Stimulated activated CD4-positive, alpha-beta T cell treated with anti-CD3 and anti-CD28 coated beads, Interleukin-12 subunit alpha, Interleukin-12 subunit beta, amount 100 ng/mL, for 24 hours (primary cell): ENCODE measurements around the gene TLE2.

Experiments
- DNase-seq, 2 experiments: peaks; one replicate each; pipeline ENCODE4 v3.0.0-alpha.2; 2020; ENCODE audit warnings: low read depth in 2 of 2

The TLE2 gene

DNA sequence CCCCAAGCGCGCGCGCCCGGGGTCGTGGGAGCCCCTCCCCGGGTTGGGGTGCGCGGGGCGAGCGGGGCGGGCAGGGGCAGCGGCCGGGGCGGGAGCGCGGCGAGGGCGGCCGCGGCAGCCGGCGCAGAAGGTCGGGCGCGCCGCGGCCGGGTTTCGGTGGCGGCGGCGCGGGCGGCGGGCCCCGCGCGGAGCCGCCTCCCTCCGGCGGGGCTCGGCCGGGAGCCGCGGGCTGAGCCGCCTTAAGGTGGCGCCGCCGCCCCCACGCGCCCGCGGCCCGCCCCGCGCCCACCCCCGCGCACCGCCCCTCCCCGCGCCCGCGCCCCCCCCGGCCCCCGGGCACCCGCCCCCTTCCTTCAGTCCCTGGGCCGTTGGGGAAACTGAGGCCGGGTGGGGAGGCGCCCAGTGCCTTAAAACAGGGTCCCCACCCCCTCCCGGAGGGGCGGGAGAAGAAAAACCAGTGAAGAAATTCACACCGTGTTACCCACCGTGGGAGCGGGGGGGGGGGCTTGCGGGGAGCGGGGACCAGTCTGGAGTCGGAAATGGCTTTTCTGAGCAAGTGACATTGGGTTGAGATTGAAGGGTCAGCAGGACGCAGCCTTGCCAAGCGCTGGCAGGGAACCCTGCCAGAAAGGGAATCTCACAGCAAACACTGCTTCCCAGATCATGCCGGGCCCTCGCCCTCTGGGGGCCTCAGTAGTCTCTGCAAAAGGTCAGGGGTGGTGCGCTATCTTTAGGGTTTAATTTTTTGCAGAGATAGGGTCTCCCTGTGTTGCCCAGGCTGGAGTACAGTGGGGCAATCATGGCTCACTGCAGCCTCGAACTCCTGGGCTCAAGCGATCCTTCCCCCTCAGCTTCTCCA lies at the start of gene TLE2:
TLE2 (minus strand) TSS at position 216 of the 859 bp plus-strand sequence. CDS start 376 bp downstream, outside the sequence.
- no peak for DNase-seq

DNA sequence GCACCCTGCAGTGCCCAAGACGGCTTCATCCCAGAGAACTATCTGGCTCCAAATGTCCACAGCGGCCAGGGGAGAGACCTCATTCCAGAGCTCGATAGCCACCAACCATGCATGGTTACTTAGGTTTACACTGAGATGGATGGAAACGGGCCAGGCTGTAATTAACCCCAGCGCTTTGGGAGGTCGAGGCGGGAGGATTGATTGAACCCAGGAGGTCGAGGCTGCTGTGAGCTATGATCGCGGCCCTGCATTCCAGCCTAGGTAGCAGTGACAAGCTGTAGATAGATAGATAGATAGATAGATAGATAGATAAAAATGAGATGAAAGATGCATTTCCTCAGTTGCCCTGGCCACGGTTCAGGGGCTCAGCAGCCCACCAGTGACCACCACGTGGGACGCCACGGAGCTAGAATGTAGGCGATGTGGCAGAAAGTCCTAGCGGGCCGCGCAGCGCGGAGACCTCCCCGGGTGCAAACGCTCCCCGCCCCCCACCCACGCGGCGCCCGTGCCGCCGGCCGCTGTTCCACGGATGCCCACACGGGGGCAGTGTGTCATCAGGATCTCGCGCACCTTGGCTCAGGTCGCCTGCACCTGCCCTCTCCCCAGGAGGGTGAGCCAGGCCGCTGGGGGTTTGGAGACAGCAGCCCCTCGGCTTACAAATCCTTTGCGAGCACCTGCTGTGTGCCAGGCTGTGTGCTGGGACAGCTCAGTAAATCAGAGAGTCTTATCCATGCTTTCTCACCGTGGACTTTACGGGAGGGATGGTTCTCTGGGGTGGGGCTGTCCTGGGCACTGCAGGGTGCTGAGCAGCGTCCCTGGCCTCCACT lies 46.7 kb upstream of the TLE2 start:
- DNase-seq = peak; percentile 59 to 64

DNA sequence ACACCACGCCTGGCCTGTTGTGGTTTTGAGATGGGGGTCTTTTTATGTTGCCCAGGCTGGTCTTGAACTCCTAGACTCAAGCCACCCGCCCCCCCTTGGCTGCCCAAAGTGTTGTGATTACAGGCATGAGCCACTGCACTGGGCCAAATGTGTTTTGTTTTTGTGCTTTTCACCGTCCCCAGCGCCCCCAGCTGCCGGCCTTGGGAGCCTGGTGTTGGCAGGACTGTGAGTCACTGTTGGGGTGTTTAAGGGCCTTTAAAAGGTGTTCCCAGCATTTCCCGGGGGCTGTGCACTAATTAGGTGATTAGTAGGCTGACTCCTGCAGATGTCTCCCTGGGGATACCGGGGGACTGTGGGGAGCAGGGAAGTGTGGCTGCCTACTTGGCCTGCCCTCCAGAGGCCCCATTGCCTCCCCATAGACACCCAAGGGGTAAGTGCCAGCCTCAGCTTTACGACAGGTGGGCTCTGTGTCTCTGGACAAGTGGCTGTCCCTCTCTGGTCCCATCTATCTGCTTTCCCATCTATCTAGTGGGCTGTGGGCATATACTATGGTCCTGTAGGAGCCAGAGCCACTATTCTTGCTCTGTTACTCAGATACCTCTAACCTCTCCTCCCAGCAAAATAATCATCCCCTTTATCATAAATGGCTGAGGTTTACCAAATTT lies 45.0 kb upstream of the TLE2 start:
- DNase-seq = no peak

DNA sequence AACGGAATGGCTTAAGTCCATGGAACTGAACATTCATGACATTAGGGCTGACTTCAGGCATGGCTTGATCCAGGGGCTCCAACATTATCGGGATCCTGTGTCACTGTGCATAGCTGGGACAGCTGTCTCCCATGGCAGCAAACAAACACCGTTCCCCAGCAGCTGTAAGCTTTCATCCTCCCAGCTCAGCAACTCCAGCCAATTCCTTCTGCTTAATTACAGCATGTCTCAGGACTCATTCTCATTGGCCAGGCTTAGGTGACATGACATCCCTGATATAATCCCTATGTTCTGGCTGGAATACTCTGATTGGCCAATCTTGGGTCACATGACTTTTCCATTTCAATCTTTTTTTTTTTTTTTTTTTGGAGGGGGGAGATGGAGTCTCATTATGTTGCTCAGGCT lies 44.1 kb upstream of the TLE2 start:
- no peak for DNase-seq

DNA sequence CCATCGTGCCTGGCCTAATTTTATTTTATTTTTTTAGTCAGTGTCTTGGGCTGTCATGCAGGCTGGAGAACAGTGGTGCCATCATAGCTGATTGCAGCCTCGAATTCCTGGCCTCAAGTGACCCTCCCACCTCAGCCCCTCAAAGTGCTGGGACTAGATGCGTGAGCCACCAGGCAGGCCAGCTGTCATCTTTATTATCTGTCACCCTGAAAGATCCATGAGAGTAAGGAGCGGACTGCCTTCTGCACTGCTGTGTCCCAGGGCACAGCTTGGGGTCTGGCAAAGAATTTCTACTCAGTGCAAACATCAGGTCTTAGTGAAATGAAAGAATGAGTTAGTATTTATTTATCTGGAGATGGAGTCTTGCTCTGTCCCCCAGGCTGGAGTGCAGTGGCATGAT lies 42.7 kb upstream of the TLE2 start:
- no peak for DNase-seq

DNA sequence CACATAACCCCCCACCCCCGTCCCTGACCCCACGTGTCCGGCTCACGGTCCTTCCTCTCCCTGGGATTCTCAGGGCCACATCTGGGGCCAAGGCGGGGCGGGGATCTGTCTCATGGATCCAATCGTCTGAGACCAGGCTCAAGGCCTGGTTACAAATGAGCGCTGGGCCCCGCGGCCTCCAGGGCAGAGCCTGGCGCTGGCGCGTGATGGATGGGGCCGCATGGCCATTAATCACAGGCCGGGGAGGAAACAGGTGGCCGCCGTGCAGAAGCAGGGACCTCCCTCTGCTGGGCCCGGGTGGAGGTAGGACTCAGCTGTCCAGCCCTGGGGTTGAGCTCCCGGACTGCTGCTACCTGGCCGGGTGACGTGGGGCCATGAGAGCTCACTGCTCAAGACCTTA lies 39.0 kb upstream of the TLE2 start:
- DNase-seq = no peak

DNA sequence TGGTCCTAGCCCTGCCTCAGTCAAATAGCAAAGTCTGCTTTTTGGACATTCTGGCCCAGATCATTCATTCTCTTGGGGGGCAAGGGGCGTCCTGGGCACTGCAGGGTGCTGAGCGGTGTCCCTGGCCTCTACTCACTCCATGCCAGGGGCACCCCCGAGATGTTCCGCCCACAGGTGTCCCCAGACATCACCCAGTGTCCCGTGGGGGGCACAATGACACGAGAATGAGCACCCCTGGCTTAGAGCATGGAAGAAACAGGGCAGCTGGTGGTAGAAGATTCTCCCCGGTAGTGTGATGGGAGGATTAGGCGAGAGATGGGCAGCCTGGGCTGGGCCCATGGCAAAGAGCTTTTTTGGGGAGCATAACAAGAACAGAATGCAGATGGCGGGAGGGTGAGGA lies 38.5 kb upstream of the TLE2 start:
- DNase-seq = no peak

DNA sequence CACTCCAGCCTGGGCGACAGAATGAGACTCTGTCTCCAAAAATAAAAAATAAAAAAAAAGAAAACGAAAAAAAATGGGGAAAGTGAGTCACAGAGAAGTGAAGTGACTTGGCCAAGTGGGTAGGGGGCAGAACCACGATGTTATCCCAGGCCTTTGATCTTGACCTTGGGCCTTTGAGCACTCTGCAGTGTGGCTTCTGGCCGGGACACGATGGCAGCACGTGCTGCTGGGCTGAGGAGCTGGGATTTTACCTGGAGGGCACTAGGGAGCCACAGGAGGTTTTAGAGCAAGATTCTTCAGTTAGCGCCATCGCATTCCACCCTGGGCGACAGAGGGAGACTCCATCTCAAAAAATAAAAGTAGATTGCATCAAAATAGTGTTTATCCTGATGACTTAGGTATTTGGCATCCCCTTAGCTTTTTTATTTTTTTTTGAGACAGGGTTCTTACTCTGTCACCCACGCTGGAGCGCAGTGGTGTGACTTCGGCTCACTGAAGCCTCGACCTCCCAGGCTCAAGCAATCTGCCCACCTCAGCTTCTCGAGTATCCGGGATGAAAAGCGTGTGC lies 37.5 kb upstream of the TLE2 start:
- no peak for DNase-seq

DNA sequence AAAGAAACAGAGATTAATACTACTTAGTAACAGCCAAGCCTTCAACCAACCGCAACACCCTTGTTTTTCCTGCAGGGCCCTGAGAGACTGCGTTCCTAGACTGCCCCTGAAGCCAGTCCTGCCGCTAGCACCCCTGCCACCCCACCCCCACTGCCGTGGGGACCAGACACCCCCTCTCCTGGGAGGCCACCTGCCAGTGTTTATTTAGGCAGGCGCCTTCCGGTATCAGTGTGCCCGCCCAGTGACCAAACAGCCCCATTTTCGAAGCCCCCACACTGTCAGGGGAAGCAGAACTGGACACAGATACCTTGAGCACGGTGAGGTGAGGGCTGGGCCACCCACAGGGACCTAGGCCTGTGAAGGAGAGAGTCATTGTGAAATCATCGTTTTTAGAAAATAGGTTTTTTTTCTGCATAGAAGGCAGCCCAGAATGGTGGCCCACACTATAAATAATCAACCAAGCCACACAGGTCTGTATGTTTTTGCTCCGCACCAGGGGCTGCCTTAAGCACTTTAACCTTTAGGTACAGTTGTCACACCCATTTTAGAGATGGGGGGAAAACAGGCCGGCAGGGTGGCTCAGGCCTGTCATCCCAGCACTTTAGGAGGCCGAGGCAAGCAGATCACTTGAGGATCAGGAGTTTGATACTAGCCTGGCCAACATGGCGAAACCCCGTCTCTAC lies 36.7 kb upstream of the TLE2 start:
- DNase-seq = no peak

DNA sequence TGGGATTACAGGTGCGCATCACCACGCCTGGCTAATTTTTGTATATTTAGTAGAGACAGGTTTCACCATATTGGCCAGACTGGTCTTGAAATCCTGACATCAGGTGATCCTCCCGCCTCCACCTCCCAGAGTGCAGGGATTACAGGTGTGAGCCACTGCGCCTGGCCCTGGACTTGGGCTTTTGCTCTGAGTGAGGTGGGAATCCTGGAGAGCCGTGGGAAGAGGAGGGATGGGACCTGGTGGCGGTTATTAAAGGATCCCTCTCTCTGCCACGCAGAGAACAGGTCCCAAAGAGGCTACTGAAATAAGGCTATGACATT lies 34.9 kb upstream of the TLE2 start:
- DNase-seq = no peak

DNA sequence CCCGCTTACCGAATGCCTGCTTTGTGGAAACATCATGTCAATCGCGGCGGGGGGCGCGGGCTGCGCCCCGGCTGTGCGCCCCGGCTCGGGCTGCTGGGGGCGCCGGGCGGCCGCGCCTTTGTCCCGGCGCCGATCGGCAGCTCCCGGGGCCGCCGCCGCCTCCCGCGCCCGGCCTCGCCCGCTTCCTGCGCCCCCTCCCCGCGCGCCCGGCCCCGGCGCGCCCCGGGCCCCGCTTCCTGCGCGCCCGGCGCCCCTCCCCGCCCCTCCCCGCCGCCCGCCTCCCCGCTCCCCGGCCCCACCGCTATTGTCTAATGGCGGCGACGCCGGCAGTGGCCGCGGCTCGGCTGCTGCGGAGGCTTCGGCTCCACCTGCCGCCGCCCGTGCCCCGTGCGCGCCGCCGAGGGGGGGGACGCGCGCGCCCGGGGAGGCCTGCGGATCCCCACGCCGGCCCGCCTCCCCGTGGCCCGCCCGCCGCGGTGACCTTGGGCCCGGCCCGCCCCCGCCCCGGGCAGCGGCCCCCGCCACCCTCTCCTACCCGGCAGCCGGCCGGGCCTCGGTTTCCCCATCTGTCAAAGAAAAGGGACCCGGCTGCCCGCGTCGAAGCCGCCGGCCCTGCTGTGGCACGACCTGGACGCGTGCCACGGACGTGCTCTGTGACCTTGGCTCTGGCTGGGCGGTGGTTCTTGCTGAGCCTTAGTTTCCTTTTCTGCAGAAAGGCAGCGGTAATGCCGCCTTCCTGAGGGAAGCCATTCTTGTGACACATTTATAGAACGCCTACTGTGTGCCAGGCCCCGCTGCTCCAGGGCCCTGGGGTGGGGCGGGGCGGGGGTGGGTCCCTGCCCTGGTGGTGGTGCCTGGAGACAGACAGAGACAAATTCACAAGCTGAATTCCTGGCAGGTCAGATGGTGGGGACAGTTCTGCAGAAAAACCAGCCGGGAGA lies 33.4 kb upstream of the TLE2 start, which contains the start of gene TLE5:
TLE5 (minus strand) TSS at position 331 of the 941 bp plus-strand sequence; CDS start at position 36, 295 bp downstream.
- peak; percentile 40 to 45 for DNase-seq

DNA sequence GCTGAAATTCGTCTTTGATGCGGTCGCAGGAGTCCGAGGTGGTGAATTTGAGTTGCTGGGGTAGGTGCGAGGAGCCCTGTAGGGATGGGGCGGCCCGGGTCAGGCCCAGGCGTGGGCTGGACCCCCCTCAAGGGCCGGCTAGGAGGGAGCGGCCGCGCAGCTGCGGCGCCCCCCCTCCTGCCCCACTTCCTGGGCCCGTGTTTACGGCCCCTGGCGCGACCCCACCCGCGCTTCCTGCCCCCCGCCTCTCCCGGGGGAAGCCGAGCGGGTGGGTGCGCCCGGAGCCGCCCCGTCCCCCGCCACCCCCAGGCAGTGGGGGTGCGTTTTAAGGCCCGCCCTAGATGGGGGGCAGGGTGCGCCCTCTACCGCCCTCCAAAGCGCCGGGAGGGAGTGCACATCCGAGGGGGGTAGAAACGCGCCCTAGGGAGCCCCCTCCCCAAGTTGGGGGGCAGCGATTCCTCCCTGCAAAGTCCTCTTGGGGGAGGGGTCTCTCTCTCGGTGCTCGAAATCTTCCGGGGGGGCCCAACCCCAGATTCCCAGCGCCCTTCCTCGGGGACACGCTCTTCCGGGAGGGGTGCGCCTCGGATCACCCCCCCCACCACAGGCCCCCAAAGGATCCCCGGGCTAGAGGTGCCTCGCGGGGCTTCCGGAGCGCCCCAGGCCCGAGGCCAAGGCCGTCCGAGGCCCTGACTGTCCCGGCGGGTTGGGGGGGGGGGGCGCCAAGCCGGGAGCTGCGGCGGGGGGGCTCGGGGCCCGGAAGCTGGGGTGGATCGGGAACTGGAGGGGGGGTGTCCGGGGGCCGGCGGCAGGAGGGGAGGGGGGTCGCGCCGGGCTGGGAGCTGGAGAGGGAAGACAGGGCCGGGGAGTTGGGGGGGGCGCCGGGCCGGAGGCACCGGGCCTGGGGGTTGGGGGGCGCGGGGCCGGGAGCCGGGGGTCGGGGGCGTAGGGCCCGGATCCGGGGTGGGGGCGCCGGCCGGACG lies 32.4 kb upstream of the TLE2 start:
- peak; percentile 21 to 29 for DNase-seq

DNA sequence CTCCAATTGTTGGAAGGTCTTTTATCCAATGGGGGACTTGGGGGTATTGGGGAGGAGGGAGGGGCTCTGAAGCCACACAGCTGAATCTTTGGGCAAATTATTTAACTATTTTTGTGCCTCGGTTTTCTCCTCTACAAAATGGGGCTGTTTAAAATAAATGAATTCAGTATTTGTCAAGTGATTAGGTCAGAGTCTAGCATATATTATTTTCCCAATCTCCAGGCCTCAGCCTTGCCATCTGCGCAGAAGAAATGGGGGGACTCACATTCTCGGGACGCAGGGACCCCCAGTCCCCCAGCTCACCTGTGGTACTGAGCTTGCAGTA lies 31.7 kb upstream of the TLE2 start:
- no peak for DNase-seq

DNA sequence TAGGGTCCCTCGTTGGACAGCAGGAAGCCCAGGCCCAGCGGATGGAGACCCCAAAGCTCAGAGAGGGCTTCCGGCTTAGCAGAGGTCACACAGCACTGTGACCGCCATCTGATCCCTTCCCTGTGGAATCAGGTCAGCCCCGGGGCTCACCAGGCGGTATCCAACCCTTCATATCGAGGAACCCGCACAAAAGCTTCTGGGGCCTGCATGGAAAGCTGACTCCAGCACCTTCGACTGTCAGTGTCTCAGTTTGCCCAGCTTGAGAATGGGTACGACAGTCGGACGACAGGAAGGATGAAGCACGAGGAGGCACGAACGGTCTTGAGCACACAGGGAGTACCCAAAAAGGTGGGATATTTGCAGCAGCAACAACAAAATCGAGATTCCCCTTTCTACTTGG lies 30.6 kb upstream of the TLE2 start:
- no peak for DNase-seq

DNA sequence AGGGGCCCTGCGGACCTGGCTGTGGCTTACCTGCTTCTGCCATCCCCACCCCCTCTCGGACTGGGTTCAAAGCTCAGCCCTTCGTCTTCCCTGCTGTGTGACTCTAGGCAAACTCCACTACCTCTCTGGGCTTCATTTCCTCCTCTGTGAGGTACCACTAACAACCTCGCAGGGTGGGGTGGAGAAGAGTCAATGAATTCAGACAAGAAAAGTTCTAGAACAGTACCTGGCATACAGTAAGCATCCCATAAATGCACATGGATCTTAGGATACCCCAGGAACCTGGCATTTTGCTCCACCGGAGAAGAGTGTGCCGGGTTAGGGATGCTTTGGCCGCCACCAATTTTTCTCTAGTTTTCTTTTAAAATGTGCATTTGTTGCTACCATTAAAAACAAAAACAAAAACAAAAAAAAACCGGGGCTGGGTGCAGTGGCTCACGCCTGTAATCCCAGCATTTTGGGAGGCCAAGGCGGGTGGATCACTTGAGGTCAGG lies 29.8 kb upstream of the TLE2 start:
- DNase-seq = no peak

DNA sequence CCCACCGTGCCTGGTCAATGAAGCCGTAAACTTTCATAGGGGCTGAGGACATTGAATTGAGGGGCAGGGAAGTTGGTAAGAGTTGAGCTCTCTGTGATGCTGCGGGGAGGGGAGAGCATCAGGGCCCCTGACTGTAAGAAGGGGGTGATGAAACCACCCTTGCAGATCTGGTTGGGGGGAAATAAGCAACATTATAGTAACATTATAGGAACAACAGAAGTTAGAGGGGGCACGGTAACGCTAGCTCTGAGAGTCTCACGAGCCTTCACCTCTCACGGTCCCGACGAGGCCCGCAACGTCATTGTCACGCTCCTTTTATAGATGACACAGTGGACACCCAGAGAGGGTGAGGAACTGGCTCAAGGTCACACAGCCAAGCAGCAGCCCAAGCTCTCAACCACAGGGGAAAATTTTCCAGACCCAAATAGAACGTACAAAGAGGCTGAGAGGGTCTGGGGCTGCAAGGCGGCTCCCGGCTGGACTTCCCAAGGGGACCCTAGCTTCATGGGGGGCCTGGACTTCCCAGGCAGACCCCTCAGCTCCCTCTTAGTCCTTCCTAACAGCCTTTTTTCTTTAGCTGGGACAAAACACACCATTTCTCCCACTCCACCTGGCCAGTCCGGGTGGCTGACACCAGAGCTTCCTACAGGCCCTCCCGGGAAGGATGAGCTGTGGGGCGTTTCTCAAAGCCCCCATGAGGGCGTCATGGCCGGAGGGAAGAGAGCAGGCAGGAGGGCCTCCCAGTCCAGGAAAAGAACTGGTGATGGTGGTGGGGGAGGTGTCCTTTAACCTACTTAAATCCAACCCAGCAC lies 29.1 kb upstream of the TLE2 start:
- no peak for DNase-seq

DNA sequence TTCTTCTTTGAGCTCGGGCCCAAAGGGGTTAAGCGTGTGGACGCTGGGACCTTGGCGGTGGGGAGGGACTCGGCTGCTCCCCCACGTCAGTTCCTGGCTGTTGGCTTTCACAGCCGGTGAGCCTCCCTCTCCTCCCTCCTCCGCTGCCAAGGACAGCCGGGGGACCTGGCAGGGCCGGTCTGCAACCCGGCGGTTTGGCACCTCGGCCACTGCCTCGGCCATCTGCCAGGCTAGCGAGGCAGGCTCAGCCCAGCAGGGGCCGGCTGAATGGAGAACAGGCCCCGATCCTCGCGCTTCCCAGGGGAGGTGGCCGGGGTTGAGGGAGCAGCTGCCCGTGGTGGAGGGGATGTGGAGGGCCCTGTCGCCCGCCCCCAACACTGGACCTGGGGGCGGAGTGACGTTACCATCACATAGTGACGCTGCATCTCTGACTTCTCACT lies 28.2 kb upstream of the TLE2 start:
- no peak for DNase-seq

DNA sequence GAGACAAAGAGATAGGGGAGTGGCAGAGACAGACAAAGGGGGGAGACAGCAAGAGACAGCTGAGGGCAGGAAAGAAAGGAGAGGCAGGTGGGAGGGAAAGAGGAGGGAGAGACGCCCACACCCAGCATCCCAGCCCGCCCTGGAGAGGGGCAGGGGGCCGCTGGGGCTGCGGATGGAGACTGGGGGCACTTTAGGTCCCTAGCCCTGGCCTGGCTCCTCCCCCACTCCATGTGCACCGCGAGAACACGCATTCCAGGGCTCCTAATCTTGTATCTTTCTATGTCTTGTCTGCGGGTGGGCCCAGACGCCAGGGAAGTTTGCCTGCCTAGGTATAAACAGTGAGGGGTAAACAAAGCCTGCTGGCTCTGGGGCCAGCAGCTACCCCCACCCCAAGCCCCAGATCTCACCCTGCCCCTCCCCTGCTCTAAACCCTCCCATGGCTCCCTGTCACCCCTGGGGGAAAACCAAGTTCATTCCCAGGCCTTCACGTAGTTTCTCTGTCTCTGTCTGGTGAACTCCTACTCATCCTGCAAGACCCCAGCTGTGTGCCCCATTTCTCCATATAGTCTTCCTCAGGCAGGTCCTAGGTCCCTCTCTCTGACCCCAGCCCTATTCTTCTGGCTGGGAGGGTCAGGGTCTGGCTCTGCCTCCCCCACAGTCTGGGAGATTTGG lies 27.5 kb upstream of the TLE2 start:
- no peak for DNase-seq
